Mucosa of rectum (tissue), 2 donors: ENCODE measurements around the gene PARD3.

ENCODE experiments used
- H3K27ac ChIP-seq, 2 donors: one replicate each; pipeline ENCODE4 v1.7.0; 2013; ENCODE audit warnings: inconsistent platforms in 2 of 2, low read depth in 2 of 2, low read length in 2 of 2
- H3K27me3 ChIP-seq, 2 donors: one replicate each; pipeline ENCODE4 v1.7.0; 2013; ENCODE audit warnings: low read length in 2 of 2; ENCODE audit not compliant: control insufficient read depth in 2 of 2, insufficient read depth in 2 of 2
- H3K36me3 ChIP-seq, 2 donors: one replicate each; pipeline ENCODE4 v1.7.0; 2013; ENCODE audit warnings: low read length in 2 of 2; ENCODE audit not compliant: control insufficient read depth in 2 of 2, insufficient read depth in 2 of 2
- H3K4me1 ChIP-seq, 2 donors: one replicate each; pipeline ENCODE4 v1.7.0; 2013; ENCODE audit warnings: low read length in 2 of 2, mild to moderate bottlenecking in 1 of 2; ENCODE audit not compliant: control insufficient read depth in 2 of 2, insufficient read depth in 2 of 2
- H3K4me3 ChIP-seq, 2 donors: one replicate each; pipeline ENCODE4 v1.7.0; 2013; ENCODE audit warnings: low read length in 2 of 2
- H3K9ac ChIP-seq, 2 donors: one replicate each; pipeline ENCODE4 v1.7.0; 2013; ENCODE audit warnings: low read length in 2 of 2, low read depth in 1 of 2, mild to moderate bottlenecking in 1 of 2
- H3K9me3 ChIP-seq, 2 donors: one replicate each; pipeline ENCODE4 v1.7.0; 2013; ENCODE audit warnings: low read length in 2 of 2; ENCODE audit not compliant: control insufficient read depth in 2 of 2
- donor health status: healthy.
- donor health status: Normal muscosa, but diverticular disease.

PARD3 gene

GRCh38 chr10:34682580-34682979, 132.5 kb downstream of the PARD3 start:
- Histone ChIP-seq H3K4me1 (no peaks in the 10 kb centered on the region), H3K9ac (no peak overlapping the region), H3K27ac (no peak overlapping the region), H3K9me3 (no peaks in the 10 kb centered on the region), H3K27me3 (no peaks in the 10 kb centered on the region), H3K4me3 (no peak overlapping the region), H3K36me3 (no peaks in the 10 kb centered on the region)

GRCh38 chr10:34681933-34682332, 133.2 kb downstream of the PARD3 start:
- Histone ChIP-seq H3K9me3 (no peaks in the 10 kb centered on the region), H3K36me3 (no peaks in the 10 kb centered on the region), H3K4me1 (no peaks in the 10 kb centered on the region), H3K27me3 (no peaks in the 10 kb centered on the region), H3K27ac (no peak overlapping the region), H3K9ac (no peak overlapping the region), H3K4me3 (no peak overlapping the region)

GRCh38 chr10:34679177-34679576, 135.9 kb downstream of the PARD3 start:
- Histone ChIP-seq H3K9ac (no peak overlapping the region), H3K4me1 (no peaks in the 10 kb centered on the region), H3K9me3 (no peaks in the 10 kb centered on the region), H3K27me3 (no peaks in the 10 kb centered on the region), H3K36me3 (no peaks in the 10 kb centered on the region), H3K4me3 (no peak overlapping the region), H3K27ac (no peak overlapping the region)

GRCh38 chr10:34677591-34677990, 137.5 kb downstream of the PARD3 start:
- H3K4me1 ChIP-seq: no peaks in the 10 kb centered on the region
- no peak overlapping the region for H3K9ac ChIP-seq
- no peaks in the 10 kb centered on the region for H3K27me3 ChIP-seq
- no peaks in the 10 kb centered on the region for H3K36me3 ChIP-seq
- H3K27ac ChIP-seq: no peak overlapping the region
- no peak overlapping the region for H3K4me3 ChIP-seq
- no peaks in the 10 kb centered on the region for H3K9me3 ChIP-seq

- no peak overlapping the region for H3K9ac ChIP-seq
- H3K9me3 ChIP-seq: no peaks in the 10 kb centered on the region
- H3K36me3 ChIP-seq: no peaks in the 10 kb centered on the region
- H3K27me3 ChIP-seq: no peaks in the 10 kb centered on the region
- H3K4me1 ChIP-seq: no peaks in the 10 kb centered on the region
- no peak overlapping the region for H3K4me3 ChIP-seq
- no peak overlapping the region for H3K27ac ChIP-seq
Measured at GRCh38 chr10:34677132-34677531, 138.0 kb downstream of the PARD3 start.

- H3K4me3 ChIP-seq: no peak overlapping the region
- no peaks in the 10 kb centered on the region for H3K36me3 ChIP-seq
- H3K9ac ChIP-seq: no peak overlapping the region
- no peaks in the 10 kb centered on the region for H3K27me3 ChIP-seq
- H3K27ac ChIP-seq: no peak overlapping the region
- H3K4me1 ChIP-seq: no peaks in the 10 kb centered on the region
- no peaks in the 10 kb centered on the region for H3K9me3 ChIP-seq
Measured at GRCh38 chr10:34674176-34674575, 140.9 kb downstream of the PARD3 start.

GRCh38 chr10:34670081-34670480, 145.0 kb downstream of the PARD3 start:
- Histone ChIP-seq H3K27me3 (no peaks in the 10 kb centered on the region), H3K4me1 (peaks cover 0 to 4% of the 10 kb centered on the region in 2 donors), H3K4me3 (no peak overlapping the region), H3K36me3 (no peaks in the 10 kb centered on the region), H3K9ac (no peak overlapping the region), H3K27ac (no peak overlapping the region), H3K9me3 (no peaks in the 10 kb centered on the region)

- Histone ChIP-seq H3K9me3 (no peaks in the 10 kb centered on the region), H3K4me1 (peaks cover 0 to 4% of the 10 kb centered on the region in 2 donors), H3K27me3 (no peaks in the 10 kb centered on the region), H3K4me3 (no peak overlapping the region), H3K27ac (no peak overlapping the region), H3K9ac (no peak overlapping the region), H3K36me3 (no peaks in the 10 kb centered on the region)
Measured at GRCh38 chr10:34669079-34669478, 146.0 kb downstream of the PARD3 start.

- Histone ChIP-seq H3K4me3 (no peak overlapping the region), H3K27ac (no peak overlapping the region), H3K27me3 (no peaks in the 10 kb centered on the region), H3K9me3 (no peaks in the 10 kb centered on the region), H3K4me1 (peaks cover 0 to 4% of the 10 kb centered on the region in 2 donors), H3K9ac (no peak overlapping the region), H3K36me3 (no peaks in the 10 kb centered on the region)
Measured at GRCh38 chr10:34667177-34667576, 147.9 kb downstream of the PARD3 start.

GRCh38 chr10:34666008-34666704, 148.9 kb downstream of the PARD3 start:
- H3K36me3 ChIP-seq: no peaks in the 10 kb centered on the region
- no peaks in the 10 kb centered on the region for H3K9me3 ChIP-seq
- no peaks in the 10 kb centered on the region for H3K27me3 ChIP-seq
- H3K4me1 ChIP-seq: peaks cover 7 to 9% of the 10 kb centered on the region in 2 donors
- H3K27ac ChIP-seq: no peak overlapping the region
- H3K4me3 ChIP-seq: no peak overlapping the region
- H3K9ac ChIP-seq: no peak overlapping the region
